Measurements from ENCODE around the gene ROR1.

- TF ChIP-seq CTCF (conservative IDR thresholded peaks at IDR 0.05 in 1 of 2, IDR thresholded peaks at IDR 0.05 in 1 of 2; ENCODE audit: low read depth in 1 of 2, low read length in 2 of 2) (no peak), EZH2 (IDR thresholded peaks at IDR 0.05; ENCODE audit: low read length, missing control alignments) (no peak)
Measured at GRCh38 chr1:63818567-63819325, 44.9 kb downstream of the ROR1 start.
